ENCODE data around the gene CHST1. TPM values are rescaled to one million over a fixed set of nuclear protein-coding genes. Genes with fewer than 3 reads are reported as not detected.

CHST1 gene
- total and polyA plus RNA-seq, 10 of the 15 experiments (the other 5 are each of a cell fraction or from before 2014, with no cell fraction given) = not detected

- Histone ChIP-seq H3K9me3 (replicated peaks; ENCODE audit: control insufficient read depth, insufficient read depth, low read length) (no peaks in the 10 kb centered on the region), H3K4me2 (ENCODE audit: control insufficient read depth, insufficient read depth) (no peak overlapping the region), H3K27ac (ENCODE audit: control insufficient read depth, insufficient read depth) (no peak overlapping the region), H4K20me1 (ENCODE audit: control insufficient read depth, insufficient read depth) (no peaks in the 10 kb centered on the region), H3K79me2 (ENCODE audit: control insufficient read depth, insufficient read depth, low read length) (no peaks in the 10 kb centered on the region), H3K9ac (ENCODE audit: control insufficient read depth, insufficient read depth, low read length) (no peak overlapping the region), H2AFZ (ENCODE audit: control insufficient read depth, low read depth, low read length) (no peak overlapping the region), H3K36me3 (ENCODE audit: control insufficient read depth in 2 of 2, insufficient read depth in 2 of 2, low read length in 1 of 2) (no peaks in the 10 kb centered on the region), H3K4me1 (ENCODE audit: control insufficient read depth, insufficient read depth, low read length) (no peaks in the 10 kb centered on the region), H3K27me3 (replicated peaks in 1 of 2; ENCODE audit: control insufficient read depth in 2 of 2, insufficient read depth in 2 of 2, low read length in 1 of 2) (peaks cover 1 to 2% of the 10 kb centered on the region in 2 experiments; a peak in 2 of 4 replicates), H3K4me3 (no peak overlapping the region)
- WGBS (ENCODE audit: insufficient coverage, insufficient replicate concordance, low lambda C conversion rate, missing lambda C conversion rate) = 3% methylated on average over 8 of the region's 8 CpGs
- intact Hi-C loops (cut with micrococcal nuclease; ENCODE audit: unreplicated experiment) = no loop called here
- ChIA-PET CTCF (interaction anchor here (0.6 kb wide), 1 partner anchor 282 kb away, joined by 3 read pairs; no protein-coding TSS in a partner anchor), SMC1A (ENCODE audit: uncharacterized antibody, unreplicated experiment) (no interaction called here), POLR2A (no interaction called here), RAD21 (ENCODE audit: unreplicated experiment) (no interaction called here)
- no peak for TF ChIP-seq CREB1 (IDR thresholded peaks at IDR 0.05; ENCODE audit: low read depth)
- no peak for TF ChIP-seq BACH1 (IDR thresholded peaks at IDR 0.05; ENCODE audit: borderline replicate concordance)
- no peak for TF ChIP-seq RUNX3 (IDR thresholded peaks at IDR 0.05; ENCODE audit: low read length)
- ATAC-seq (no peak), FAIRE-seq (no peak), DNase-seq (ENCODE audit: low read depth, low spot score) (no peak)
- in situ Hi-C loops (cut with MboI) = no loop called here
- BruUV-seq (replicated peaks) = no TSS peak
These were observed 33.5 kb upstream of the CHST1 start for GRCh38 chr11:45698777-45699497.

GRCh38 chr11:45692808-45693453, 27.5 kb upstream of the CHST1 start:
- WGBS (ENCODE audit: insufficient coverage, insufficient replicate concordance, low lambda C conversion rate, missing lambda C conversion rate) = 34% methylated on average over 10 of the region's 10 CpGs
- ChIA-PET SMC1A (ENCODE audit: uncharacterized antibody, unreplicated experiment) (no interaction called here), CTCF (no interaction called here), POLR2A (no interaction called here), RAD21 (ENCODE audit: unreplicated experiment) (no interaction called here)
- DNase-seq (ENCODE audit: low read depth, low spot score) (no peak), FAIRE-seq (no peak), ATAC-seq (no peak)
- no peaks in the 10 kb centered on the region for H3K79me2 ChIP-seq (ENCODE audit: control insufficient read depth, insufficient read depth, low read length)
- H3K4me2 ChIP-seq (ENCODE audit: control insufficient read depth, insufficient read depth) = no peak overlapping the region
- no peak overlapping the region for H2AFZ ChIP-seq (ENCODE audit: control insufficient read depth, low read depth, low read length)
- BruUV-seq (replicated peaks) = no TSS peak
- peaks cover 2% of the 10 kb centered on the region in 2 experiments; a peak in 3 of 4 replicates for H3K27me3 ChIP-seq (replicated peaks in 1 of 2; ENCODE audit: control insufficient read depth in 2 of 2, insufficient read depth in 2 of 2, low read length in 1 of 2)
- no peaks in the 10 kb centered on the region for H3K36me3 ChIP-seq (ENCODE audit: control insufficient read depth in 2 of 2, insufficient read depth in 2 of 2, low read length in 1 of 2)
- H3K9ac ChIP-seq (ENCODE audit: control insufficient read depth, insufficient read depth, low read length) = no peak overlapping the region
- in situ Hi-C loops (cut with MboI) (no loop called here), intact Hi-C loops (cut with micrococcal nuclease; ENCODE audit: unreplicated experiment) (no loop called here)
- H3K27ac ChIP-seq (ENCODE audit: control insufficient read depth, insufficient read depth) = no peak overlapping the region
- no peaks in the 10 kb centered on the region for H3K4me1 ChIP-seq (ENCODE audit: control insufficient read depth, insufficient read depth, low read length)
- H4K20me1 ChIP-seq (ENCODE audit: control insufficient read depth, insufficient read depth) = no peaks in the 10 kb centered on the region
- no peak overlapping the region for H3K4me3 ChIP-seq
- H3K9me3 ChIP-seq (replicated peaks; ENCODE audit: control insufficient read depth, insufficient read depth, low read length) = no peaks in the 10 kb centered on the region
- TF ChIP-seq BCL11A (IDR thresholded peaks at IDR 0.05; ENCODE audit: low read depth, low read length) (no peak), CHD4 (IDR thresholded peaks at IDR 0.05) (no peak), FOS (IDR thresholded peaks at IDR 0.05; ENCODE audit: borderline replicate concordance, extremely low read depth, insufficient read length) (no peak), USF1 (IDR thresholded peaks at IDR 0.05; ENCODE audit: borderline replicate concordance, extremely low read length, insufficient read depth, low read depth, low read length) (no peak), PBX3 (IDR thresholded peaks at IDR 0.05; ENCODE audit: insufficient replicate concordance, low read depth, low read length) (no peak), KLF5 (IDR thresholded peaks at IDR 0.05; ENCODE audit: partially characterized antibody) (no peak), MEF2B (IDR thresholded peaks at IDR 0.05; ENCODE audit: partially characterized antibody, poor library complexity, severe bottlenecking) (no peak), MTA2 (IDR thresholded peaks at IDR 0.05; ENCODE audit: low read depth) (no peak), ZNF274 (IDR thresholded peaks at IDR 0.05; ENCODE audit: insufficient read depth, insufficient read length) (no peak), CBX3 (IDR thresholded peaks at IDR 0.05; ENCODE audit: borderline replicate concordance, low read depth) (no peak)
